Brain microvascular endothelial cell (primary cell): ENCODE measurements around the gene CYP4F11.

Experiments
- DNase-seq: peaks from one replicate; pipeline ENCODE4 v3.0.0-alpha.2; 2020
- H3K27ac ChIP-seq: fragments of 250-450 bp; sonication (Bioruptor Pico); 2 replicates; pipeline ENCODE4 v1.5.1; 2020; ENCODE audit warnings: mild to moderate bottlenecking, moderate library complexity
- H3K27me3 ChIP-seq: fragments of 250-450 bp; sonication (Bioruptor Pico); replicated peaks from 2 replicates; pipeline ENCODE4 v1.5.1; 2020; ENCODE audit warnings: mild to moderate bottlenecking
- H3K36me3 ChIP-seq: fragments of 250-450 bp; sonication (Bioruptor Pico); replicated peaks from 2 replicates; pipeline ENCODE4 v1.5.1; 2020; ENCODE audit warnings: mild to moderate bottlenecking
- H3K4me3 ChIP-seq: 2 replicates; pipeline ENCODE4 v1.5.1; 2011; ENCODE audit warnings: low read depth, mild to moderate bottlenecking, control low read depth, low read length, moderate library complexity
- in situ Hi-C: cut with HindIII; loops from 2 replicates; pipeline ENCODE4 v1.10.0; 2017; ENCODE audit warnings: low sequenced_read_pairs, low pct_ligation_motif_present
- TF ChIP-seq, protein P1 (sequence below): IDR thresholded peaks from 2 replicates; pipeline ENCODE4 v1.5.1; 2011; ENCODE audit warnings: low read depth, mild to moderate bottlenecking, moderate library complexity, low read length, control low read depth, inconsistent platforms; ENCODE audit errors: missing control alignments

Gene CYP4F11

DNA sequence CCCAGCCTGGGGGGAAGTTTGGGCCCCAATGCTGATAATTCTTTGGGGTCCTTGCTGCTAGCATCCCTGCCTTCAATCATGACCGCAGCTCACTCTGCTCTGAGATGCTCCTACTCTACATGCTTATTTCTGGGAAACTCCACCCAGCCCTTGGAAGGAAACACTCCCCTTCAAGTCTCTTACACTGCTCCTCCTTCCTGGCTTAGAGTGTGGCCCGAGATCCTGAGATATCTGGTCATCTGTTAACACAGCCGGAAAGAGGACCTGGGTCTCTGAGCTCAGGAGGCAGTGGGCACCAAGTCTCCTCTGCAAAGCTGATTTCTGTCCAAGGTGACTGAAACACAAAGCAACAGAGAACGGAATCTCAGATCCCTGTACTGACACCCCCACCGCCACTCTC is 69.5 kb downstream of the CYP4F11 start:
- in situ Hi-C loops, result no loop called here
- Histone ChIP-seq H3K27me3 (no peaks in the 10 kb centered on the region), H3K4me3 (no peak overlapping the region), H3K27ac (no peak overlapping the region), H3K36me3 (no peaks in the 10 kb centered on the region)
- TF ChIP-seq, protein P1, sequence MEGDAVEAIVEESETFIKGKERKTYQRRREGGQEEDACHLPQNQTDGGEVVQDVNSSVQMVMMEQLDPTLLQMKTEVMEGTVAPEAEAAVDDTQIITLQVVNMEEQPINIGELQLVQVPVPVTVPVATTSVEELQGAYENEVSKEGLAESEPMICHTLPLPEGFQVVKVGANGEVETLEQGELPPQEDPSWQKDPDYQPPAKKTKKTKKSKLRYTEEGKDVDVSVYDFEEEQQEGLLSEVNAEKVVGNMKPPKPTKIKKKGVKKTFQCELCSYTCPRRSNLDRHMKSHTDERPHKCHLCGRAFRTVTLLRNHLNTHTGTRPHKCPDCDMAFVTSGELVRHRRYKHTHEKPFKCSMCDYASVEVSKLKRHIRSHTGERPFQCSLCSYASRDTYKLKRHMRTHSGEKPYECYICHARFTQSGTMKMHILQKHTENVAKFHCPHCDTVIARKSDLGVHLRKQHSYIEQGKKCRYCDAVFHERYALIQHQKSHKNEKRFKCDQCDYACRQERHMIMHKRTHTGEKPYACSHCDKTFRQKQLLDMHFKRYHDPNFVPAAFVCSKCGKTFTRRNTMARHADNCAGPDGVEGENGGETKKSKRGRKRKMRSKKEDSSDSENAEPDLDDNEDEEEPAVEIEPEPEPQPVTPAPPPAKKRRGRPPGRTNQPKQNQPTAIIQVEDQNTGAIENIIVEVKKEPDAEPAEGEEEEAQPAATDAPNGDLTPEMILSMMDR, result no peak
- no peak for DNase-seq

DNA sequence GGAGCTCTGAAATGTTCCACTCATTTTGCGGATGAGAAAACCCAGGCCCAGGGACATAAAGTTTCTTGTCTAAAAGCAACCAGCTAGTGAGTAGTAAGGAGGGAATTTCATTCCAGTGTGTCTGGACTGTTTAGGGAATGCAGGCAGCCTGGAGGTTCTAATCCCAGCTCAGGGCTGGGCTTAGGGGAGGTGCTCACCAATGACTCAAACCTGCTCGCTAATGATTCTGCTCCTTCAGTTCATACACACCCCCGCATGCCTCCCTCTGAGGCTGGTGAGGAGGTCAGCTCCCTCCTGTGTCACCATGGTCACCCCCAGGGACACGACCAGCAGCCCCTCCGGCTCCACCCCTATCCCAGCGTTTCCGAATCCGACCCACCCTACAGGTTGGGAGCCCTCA is 71.1 kb downstream of the CYP4F11 start:
- DNase-seq, result no peak
- TF ChIP-seq, protein P1, result no peak
- Histone ChIP-seq H3K27me3 (no peaks in the 10 kb centered on the region), H3K4me3 (no peak overlapping the region), H3K36me3 (no peaks in the 10 kb centered on the region), H3K27ac (no peak overlapping the region)
- in situ Hi-C loops, result no loop called here

DNA sequence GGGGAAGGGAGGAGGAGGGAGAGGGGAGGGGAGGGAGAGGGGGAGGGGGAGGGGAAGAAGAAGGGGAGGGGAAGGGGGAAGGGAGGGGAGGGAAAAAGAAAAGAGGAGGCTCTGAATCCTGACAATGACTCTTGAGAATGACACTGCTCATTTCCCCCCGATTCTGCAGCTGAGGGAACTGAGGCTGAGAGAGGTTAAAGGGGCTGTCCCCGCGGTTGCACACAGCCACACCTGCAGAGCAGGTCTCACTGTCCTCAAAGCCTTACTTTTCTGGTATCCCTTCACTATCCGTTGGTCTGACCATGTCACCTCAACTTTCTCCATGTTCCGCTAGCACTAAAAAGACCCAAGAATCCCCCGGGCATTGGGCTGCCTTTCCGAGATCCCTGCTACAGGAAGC is 71.9 kb downstream of the CYP4F11 start:
- in situ Hi-C loops, result no loop called here
- no peak for DNase-seq
- Histone ChIP-seq H3K27me3 (no peaks in the 10 kb centered on the region), H3K36me3 (no peaks in the 10 kb centered on the region), H3K27ac (no peak overlapping the region), H3K4me3 (no peak overlapping the region)
- TF ChIP-seq, protein P1, result no peak
